HUES48 (cell line): Measurements from ENCODE around the gene S100A14.
"Not testable (repeated sequence)": the region's sequence is repeated elsewhere in the genome, so short reads cannot be mapped to it uniquely, and the experiment has no call there.

Source experiments
- H3K27ac ChIP-seq: one replicate; pipeline ENCODE4 v1.7.0; 2013; ENCODE audit warnings: low read depth, low read length, inconsistent platforms
- H3K27me3 ChIP-seq: 2 replicates; pipeline ENCODE4 v1.6.1; 2013; ENCODE audit warnings: mild to moderate bottlenecking, low read length; ENCODE audit not compliant: control insufficient read depth, insufficient read depth
- H3K36me3 ChIP-seq: 2 replicates; pipeline ENCODE4 v1.6.1; 2013; ENCODE audit warnings: low read length; ENCODE audit not compliant: control insufficient read depth, insufficient read depth
- H3K4me1 ChIP-seq: 2 replicates; pipeline ENCODE4 v1.6.1; 2013; ENCODE audit warnings: mild to moderate bottlenecking, low read length; ENCODE audit not compliant: control insufficient read depth, insufficient read depth
- H3K4me3 ChIP-seq: 2 replicates; pipeline ENCODE4 v1.5.1; 2013; ENCODE audit warnings: mild to moderate bottlenecking, low read depth, low read length
- H3K9ac ChIP-seq: 2 replicates; pipeline ENCODE4 v1.6.1; 2013; ENCODE audit warnings: mild to moderate bottlenecking, low read depth, low read length, moderate library complexity
- H3K9me3 ChIP-seq: 2 replicates; pipeline ENCODE4 v1.6.1; 2013; ENCODE audit warnings: low read length; ENCODE audit not compliant: control insufficient read depth, insufficient read depth

S100A14 gene

DNA sequence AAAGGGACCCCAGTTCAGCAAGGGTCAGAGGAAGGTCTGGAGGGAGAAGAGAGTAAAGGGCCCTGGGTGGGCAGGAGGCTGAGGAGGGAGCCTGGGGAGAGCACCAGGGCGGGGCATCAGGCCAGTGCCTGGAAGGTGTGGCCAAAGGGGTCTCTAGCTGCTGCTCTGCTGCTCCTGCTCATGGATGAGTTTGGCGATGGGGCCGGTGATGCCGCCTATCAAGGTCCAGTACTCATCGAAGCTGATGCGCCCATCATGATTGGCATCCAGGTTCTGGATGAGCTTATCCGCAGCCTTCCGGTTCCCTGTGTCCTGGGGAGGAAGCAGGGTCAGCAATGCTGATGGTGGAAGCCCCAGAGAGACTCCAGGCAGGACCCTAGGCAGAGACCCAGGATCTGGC, 8.7 kb downstream of the S100A14 start:
- Histone ChIP-seq H3K27me3 (no peaks in the 10 kb centered on the region), H3K4me1 (peaks cover 22% of the 10 kb centered on the region), H3K9me3 (no peaks in the 10 kb centered on the region), H3K36me3 (no peaks in the 10 kb centered on the region), H3K27ac (no peak overlapping the region), H3K4me3 (no peak overlapping the region), H3K9ac (no peak overlapping the region)

DNA sequence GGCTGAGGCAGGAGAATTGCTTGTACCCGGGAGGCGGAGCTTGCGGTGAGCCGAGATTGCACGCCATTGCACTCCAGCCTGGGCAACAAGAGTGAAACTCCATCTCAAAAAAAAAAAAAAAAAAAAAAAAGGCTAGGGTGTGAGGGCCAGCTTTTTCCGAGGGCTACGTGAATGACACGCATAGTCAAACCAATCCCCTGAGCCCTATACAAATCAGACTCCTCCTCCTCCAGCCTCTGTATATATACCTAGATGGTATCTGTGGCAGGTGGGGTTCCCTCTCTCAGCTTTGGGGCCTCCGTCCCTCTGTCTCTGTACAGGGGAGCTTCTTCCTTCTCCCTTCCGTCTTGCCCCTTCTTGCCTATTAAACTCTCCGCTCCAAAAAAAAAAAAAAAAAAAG, 9.9 kb downstream of the S100A14 start:
- H3K4me3 ChIP-seq: no peak overlapping the region
- H3K9me3 ChIP-seq: no peaks in the 10 kb centered on the region
- no peaks in the 10 kb centered on the region for H3K27me3 ChIP-seq
- no peak overlapping the region for H3K27ac ChIP-seq
- H3K36me3 ChIP-seq: no peaks in the 10 kb centered on the region
- H3K4me1 ChIP-seq: peaks cover 17% of the 10 kb centered on the region
- no peak overlapping the region for H3K9ac ChIP-seq

DNA sequence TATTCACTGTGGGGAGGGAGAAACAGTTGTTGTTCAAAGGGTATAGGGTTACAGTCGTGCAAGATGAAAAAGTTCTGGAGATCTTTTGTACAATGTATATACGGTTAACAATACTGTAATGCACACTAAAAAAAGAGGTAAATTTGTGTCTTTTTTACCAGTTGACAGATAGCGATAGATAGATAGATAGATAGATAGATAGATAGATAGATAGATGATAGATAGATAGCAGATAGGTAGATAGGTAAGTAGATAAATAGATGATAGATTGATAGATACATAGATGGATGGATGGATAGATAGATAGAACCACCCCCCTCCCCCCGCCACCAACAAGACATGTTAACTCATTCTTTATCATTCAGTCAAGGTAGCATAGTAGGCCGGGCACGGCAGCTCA, 13.4 kb downstream of the S100A14 start:
- peaks cover 10% of the 10 kb centered on the region for H3K4me1 ChIP-seq
- H3K27me3 ChIP-seq: no peaks in the 10 kb centered on the region
- no peaks in the 10 kb centered on the region for H3K9me3 ChIP-seq
- H3K4me3 ChIP-seq: no peak overlapping the region
- no peaks in the 10 kb centered on the region for H3K36me3 ChIP-seq
- H3K9ac ChIP-seq: no peak overlapping the region
- no peak overlapping the region for H3K27ac ChIP-seq

DNA sequence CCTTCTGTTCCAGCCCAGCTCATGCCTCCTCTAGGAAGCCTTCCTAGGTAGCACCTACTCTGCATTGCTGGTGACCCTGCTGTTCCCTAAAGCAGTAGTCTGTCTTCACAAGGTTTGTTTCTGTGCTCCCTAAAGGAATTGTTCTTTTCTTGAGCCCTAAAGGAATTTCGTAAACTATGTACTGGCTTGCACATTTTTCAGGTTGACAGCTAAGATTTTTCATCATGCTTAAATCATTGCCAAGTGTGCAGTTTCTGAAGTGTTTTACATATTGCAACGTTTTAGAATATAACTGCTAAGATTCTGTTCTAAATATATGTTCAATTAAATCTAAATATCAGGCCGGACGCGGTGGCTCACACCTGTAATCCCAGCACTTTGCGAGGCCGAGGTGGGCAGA, 16.3 kb downstream of the S100A14 start:
- Histone ChIP-seq H3K4me1 (peaks cover 10% of the 10 kb centered on the region), H3K9me3 (no peaks in the 10 kb centered on the region), H3K9ac (no peak overlapping the region), H3K4me3 (no peak overlapping the region), H3K27ac (no peak overlapping the region), H3K27me3 (no peaks in the 10 kb centered on the region), H3K36me3 (no peaks in the 10 kb centered on the region)

DNA sequence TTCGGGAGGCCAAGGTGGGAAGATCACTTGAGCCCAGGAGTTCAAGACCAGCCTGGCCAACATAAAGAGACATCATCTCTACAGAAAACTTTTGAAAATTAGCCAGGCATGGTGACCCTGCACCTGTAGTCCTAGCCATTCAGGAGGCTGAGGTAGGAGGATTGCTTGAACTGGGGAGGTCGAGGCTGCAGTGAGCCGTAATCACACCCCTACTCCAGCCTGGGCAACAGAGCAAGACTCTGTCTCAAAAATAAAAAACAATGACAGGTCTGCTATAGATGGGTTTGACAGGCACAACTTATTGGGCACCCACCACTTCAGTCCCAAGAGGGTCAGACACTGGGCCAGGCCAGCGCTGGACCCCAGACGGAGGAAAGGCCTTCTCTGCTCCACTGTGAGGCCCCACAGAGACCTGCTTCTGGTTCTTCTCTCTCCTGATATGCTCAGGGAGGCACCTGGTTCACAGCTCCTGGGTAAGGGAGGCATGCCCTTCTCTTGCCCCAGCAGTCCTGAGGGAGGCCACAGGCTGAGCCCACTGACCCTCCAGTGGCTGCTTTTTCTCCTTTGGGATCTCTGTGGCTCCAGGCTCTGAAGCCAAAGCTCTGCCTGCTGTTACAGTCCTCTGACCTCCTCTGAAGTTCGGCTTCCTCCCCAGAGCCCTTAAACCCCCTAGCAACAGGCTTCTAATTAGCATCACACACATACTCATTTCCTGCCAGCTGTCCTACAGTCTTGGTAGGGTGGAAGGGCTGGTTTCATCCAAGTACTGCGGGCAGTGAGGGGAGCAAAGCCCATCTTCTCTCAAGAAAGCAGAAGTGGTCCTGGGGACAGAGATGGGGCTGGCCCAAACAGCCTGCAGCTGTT, 17.6 kb downstream of the S100A14 start:
- Histone ChIP-seq H3K27me3 (no peaks in the 10 kb centered on the region), H3K9me3 (no peaks in the 10 kb centered on the region), H3K9ac (no peak overlapping the region), H3K36me3 (no peaks in the 10 kb centered on the region), H3K4me3 (no peak overlapping the region), H3K27ac (peak overlapping the region; percentile 75), H3K4me1 (peaks cover 10% of the 10 kb centered on the region)

DNA sequence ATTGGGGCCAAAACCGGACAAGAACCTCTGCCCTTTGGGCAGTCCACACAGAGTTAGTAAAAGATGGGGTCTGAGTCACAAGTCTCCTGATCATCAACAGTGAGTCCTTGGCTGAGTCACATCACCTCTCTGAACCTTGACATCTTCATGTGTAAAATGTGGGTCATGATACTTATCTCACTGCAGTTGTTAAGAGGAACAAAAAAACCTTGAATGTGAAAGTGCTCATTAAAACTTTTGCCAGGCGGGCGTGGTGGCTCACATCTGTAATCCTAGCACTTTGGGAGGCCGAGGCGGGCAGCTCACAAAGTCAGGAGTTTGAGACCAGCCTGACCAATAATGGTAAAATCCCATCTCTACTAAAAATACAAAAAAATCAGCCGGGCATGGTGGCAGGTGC, 18.9 kb downstream of the S100A14 start:
- no peak overlapping the region for H3K27ac ChIP-seq
- no peaks in the 10 kb centered on the region for H3K27me3 ChIP-seq
- peaks cover 10% of the 10 kb centered on the region for H3K4me1 ChIP-seq
- H3K4me3 ChIP-seq: no peak overlapping the region
- no peak overlapping the region for H3K9ac ChIP-seq
- no peaks in the 10 kb centered on the region for H3K9me3 ChIP-seq
- H3K36me3 ChIP-seq: no peaks in the 10 kb centered on the region

DNA sequence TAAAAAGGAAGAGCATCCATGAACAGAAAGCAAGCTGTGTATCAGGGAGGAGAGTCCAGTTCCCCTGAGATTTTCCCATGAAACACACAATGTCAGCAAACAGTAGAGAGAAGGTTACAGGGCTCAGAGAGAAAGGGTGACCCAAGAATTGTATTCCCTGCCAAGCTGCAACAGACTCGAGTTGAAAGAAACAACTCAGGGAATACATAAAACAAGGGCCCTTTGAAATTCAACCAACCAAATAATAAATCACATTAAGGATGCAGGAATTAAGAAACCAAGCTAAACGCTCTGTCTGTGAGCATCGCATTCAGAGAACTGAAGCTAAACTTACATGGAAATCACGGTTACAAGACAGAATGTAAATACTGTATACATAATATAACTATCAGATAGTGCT, 23.4 kb downstream of the S100A14 start:
- Histone ChIP-seq H3K27ac (no peak overlapping the region), H3K27me3 (no peaks in the 10 kb centered on the region), H3K36me3 (no peaks in the 10 kb centered on the region), H3K9ac (no peak overlapping the region), H3K4me3 (no peak overlapping the region), H3K4me1 (no peaks in the 10 kb centered on the region), H3K9me3 (no peaks in the 10 kb centered on the region)

DNA sequence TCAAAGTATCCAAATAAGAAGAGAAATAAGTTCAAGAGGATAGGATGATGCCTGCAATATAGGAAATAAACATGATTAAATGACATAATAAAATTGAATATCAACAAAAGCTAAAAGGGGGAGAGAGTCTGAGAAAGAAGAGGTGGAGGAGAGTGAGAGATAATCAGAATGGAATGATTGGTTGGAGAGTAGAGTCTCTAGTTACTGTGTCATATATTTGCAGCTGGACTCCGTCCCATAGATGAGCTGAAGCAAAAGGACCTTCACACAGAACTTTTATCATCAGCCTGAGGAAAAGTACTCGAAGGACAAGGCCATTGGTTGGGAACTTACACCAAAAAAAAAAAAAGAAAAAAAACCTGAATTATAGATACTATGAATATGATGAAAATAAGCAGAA, 27.6 kb downstream of the S100A14 start:
- Histone ChIP-seq H3K27me3 (no peaks in the 10 kb centered on the region), H3K27ac (no peak overlapping the region), H3K9ac (no peak overlapping the region), H3K9me3 (no peaks in the 10 kb centered on the region), H3K36me3 (no peaks in the 10 kb centered on the region), H3K4me1 (no peaks in the 10 kb centered on the region), H3K4me3 (no peak overlapping the region)

DNA sequence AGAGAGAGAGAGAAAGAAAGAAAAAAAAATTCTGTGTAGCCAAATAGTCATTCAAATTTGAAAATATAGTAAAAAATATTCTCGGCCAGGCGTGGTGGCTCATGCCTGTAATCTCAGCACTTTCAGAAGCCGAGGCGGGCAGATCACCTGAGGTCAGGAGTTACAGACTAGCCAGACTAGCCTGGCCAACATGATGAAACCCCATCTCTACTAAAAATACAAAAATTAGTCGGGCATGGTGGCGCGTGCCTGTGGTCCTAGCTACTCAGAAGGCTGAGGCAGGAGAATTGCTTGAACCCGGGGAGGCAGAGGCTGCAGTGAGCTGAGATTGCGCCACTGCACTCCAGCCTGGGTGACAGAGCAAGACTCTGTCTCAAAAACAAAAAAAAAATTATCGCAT, 28.1 kb downstream of the S100A14 start:
- H3K4me3 ChIP-seq, H3K9ac ChIP-seq, H3K4me1 ChIP-seq, H3K27me3 ChIP-seq, H3K9me3 ChIP-seq, H3K27ac ChIP-seq, H3K36me3 ChIP-seq: not testable (repeated sequence)

DNA sequence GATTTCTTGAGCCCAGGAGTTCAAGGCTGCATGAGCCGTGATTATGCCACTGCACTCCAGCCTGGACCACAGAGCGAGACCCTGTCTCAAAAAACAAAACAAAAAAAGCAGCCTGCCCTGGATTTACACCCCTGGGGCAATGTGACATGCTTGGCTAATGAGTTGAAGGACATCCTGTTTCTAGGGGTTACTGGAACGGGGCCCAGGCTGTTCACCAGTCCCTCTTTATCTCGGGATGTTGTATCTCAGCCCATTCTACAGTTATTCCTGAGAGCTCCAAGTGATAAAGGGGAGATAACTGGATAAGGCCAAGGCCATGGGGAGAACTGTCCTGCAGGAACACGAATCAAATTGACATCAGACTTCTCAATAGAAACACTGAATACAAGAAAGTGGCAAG, 28.8 kb downstream of the S100A14 start:
- Histone ChIP-seq H3K36me3 (no peaks in the 10 kb centered on the region), H3K9ac (no peak overlapping the region), H3K27ac (no peak overlapping the region), H3K9me3 (no peaks in the 10 kb centered on the region), H3K4me1 (no peaks in the 10 kb centered on the region), H3K4me3 (no peak overlapping the region), H3K27me3 (no peaks in the 10 kb centered on the region)

DNA sequence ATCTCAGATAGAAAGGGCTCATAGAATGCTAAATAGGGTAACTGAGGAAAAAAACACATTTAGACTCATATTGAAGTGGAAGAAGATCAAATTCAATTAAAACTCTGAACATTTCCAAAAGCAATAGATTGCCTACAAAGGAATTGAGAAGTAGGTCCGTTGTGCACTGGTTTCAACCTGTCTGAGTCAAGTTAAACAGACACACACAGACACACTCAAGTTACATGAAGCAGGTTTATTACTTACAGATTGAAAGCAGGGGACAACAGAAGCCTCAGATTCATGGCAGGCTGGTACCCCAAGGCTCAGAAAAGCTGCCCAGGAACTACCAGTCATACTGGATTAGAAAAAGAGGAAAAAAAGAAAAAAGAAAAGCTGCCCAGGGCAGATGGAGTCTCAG, 29.8 kb downstream of the S100A14 start:
- Histone ChIP-seq H3K27me3 (no peaks in the 10 kb centered on the region), H3K9me3 (no peaks in the 10 kb centered on the region), H3K36me3 (no peaks in the 10 kb centered on the region)

More for the DNA sequence above, 29.8 kb downstream of the S100A14 start:
- Histone ChIP-seq H3K4me3 (no peak overlapping the region), H3K9ac (no peak overlapping the region), H3K27ac (no peak overlapping the region), H3K4me1 (no peaks in the 10 kb centered on the region)
